Activated T-cell treated with anti-CD3 and anti-CD28 coated beads, Interleukin-2, amount 50 U/mL, for 48 hours (primary cell): ENCODE measurements around the gene SLC4A8.
"Not testable (repeated sequence)": the region's sequence is repeated elsewhere in the genome, so short reads cannot be mapped to it uniquely, and the experiment has no call there.

Experiments used
- DNase-seq, 2 experiments: peaks; one replicate each; pipeline ENCODE4 v3.0.0-alpha.2; 2020

SLC4A8 gene

DNA sequence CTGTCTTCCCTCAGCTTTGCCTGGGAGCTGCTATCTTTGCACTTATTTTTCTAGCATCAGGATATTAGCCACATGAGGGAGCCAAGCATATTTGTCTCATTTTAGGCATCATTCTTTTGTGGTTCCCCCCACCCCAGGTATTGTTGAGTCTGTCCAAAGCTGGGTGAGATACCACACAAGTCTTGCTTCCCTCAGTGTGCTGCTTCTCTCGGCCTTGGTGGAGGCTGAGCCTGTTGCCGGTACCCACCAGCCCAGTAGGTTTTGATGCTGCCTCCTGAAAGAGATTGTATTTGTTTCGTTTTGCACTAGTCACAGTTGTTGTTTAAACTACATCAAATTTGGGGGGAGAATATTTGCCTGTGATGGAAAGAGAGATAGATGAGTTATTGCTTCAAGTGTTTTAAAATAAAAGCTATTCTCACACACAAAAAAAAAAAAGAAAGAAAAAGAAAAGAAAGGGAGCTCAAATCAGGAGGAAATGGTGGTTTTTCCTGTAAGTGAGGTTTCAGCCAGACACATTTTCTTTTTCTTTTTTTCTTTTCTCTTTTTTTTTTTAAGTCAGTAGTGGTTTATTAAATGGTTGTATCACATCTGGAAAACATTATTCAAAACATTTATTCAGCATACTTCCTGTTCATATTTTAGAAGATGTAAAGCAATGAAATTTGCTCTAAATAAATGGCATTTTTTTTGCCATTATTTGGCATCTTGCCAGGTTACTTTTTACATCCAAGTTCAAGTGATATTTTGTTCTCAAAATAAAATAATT is 58.5 kb downstream of the SLC4A8 start:
- DNase-seq, result peak; percentile 32 to 50

DNA sequence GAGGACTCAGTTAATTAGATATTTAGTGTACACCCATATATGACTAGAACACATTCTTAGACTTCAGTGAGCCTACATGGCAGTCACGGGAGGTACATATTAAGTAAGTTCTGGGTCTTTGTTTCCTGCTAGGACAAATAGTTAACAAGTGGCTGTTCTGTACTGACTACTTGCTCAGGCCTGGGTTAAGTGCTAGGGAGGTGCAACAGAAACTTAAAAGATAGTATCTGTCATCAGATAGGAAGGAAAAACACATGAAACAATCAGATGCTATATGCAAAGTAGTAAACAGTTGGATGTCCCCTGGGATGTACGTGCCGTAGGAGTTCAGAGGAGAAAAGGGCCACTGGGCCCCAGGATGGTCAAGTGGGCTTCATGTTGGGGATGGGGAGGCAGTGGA is 59.5 kb downstream of the SLC4A8 start:
- DNase-seq, result no peak

DNA sequence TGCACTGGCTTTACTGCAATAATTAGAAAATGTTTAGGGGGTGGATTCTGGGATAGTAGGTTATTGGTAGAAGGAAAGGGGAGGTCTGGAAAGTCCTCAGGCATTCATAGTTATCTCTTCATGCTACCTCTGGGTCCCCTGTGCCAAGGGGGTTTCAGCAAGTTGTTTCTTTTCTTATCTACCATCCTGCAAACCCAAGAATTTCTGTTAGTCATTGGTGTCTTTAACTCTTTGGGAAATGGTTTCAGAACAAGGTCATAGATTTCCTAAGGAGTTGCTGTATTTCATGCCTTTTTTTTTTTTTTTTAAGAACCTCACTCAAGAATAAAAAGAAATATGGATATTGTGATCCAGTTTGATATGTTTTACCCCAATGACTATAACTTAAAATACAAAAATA is 63.6 kb downstream of the SLC4A8 start:
- DNase-seq, result no peak

DNA sequence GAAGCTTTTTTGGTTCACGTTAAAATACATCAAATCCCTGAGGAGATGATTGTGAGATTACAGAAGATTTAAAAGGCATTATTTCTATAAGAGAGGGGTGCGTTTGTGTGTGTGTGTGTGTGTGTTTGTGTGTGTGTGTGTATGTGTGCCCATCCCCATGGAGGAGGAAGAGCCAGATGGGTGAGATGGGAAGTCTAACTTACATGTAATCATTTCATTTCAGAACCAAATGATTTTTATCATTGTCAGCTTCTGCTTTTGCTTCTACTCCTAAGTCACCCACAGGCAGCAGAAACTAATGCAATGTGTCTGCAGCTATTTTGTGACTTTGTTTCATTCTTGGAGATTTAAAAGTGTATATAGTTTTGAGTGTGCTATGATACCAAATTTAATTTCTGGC is 68.7 kb downstream of the SLC4A8 start:
- DNase-seq, result no peak

DNA sequence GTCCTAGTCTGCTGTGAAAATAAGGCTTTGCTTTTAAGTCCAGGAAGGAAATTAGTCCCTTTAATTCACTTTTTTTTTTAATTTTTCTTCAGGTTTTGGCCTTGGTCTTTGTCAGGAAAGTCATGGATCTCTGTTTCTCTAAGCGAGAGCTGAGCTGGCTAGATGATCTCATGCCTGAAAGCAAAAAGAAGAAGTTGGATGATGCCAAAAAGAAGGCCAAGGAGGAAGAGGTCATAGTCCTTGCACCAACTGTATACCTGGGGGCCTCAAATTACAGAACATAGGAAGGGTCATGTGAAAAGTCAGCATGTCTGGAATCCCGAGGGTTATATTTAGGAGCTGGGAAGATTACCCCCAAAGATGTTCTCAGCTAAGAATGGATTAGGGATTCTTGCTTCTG is 72.3 kb downstream of the SLC4A8 start:
- DNase-seq, result no peak

DNA sequence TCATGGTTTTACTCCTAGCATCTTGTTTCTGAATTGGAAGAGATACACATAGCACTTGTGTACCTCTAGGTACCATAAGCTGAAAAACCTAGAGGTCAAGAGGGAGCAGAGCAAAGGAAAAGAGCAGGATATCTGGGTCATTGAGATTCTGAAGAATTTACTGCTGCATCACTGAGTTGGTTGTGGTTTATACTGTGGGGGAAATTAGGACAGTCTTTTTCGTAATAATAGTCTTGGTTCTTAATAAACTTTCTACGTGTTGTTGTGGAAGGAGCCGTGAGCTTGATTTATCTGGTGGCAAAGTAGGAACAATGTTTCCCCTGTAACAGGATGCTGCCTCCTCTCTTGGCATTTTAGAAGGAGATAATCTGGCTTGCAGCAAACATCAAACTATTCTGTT is 80.2 kb downstream of the SLC4A8 start:
- DNase-seq, result no peak

DNA sequence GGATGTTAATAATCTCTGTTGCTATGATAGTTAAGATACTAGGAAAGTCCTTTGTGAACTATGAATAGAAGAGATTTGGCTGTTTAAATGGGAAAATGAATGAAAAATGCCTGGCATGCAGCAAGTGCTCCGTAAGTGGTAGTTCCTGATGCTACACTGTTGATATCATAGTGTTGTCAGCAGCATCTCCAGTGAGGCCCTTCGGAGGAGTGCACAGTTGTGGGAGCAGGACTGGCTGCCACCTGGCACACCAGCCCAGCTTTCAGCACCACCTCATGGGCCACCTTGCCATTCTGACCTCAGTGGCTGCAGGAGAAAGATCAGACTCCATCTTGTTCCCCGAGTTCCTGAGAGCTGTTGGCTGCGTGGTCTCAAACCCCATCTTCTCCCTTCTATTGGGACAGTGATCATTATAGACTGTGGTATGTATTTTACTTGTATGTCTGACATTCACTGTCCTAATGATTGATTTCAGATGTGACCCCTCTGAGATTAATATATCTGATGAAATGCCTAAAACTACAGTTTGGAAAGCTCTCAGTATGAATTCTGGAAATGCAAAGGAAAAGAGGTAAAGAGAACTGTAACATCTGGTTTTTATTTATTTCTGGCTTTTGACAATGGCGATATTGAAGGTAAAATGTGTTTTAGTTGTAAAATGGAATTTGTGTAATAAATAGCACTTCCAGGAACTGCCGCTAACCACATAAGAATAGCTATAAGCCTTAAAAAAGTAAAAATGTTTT is 80.9 kb downstream of the SLC4A8 start:
- DNase-seq, result no peak

DNA sequence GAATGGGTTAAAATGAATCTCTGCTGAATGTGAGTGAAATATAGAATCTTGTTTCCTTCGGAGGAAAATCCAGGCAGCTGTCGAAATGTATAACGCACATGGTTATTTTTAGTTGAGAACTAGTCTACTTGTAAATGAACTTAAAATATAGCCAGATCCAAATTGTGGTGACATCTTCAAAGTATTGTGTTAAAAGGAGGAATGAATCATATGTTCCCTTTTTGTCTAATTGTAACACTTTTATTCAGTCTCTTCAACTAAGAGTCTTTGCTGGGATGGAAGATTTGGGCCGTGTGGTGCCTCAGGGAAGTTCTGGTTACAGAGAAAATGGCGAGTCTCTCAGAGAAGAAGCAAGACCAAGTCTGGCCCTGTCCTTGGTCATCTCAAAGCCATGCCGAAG is 82.5 kb downstream of the SLC4A8 start:
- DNase-seq, result no peak

DNA sequence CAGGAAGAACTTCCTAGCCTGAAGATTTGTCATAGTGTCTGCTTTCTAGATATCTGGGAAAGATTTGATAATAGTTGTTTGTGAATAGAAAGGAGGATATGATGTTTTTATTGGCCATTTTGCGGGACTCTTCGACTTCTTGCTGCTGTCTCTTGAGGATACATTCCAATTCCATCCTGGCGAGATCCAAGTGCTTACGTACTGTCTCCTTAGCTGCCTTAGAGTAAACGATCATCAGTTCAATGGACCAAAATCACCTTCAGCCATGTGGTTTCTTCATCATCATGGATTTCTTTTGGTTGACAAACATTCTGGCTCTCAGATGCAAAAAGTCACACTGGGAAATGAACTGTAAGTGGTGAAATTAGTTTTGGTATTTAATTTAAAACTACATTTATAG is 83.7 kb downstream of the SLC4A8 start:
- no peak for DNase-seq

DNA sequence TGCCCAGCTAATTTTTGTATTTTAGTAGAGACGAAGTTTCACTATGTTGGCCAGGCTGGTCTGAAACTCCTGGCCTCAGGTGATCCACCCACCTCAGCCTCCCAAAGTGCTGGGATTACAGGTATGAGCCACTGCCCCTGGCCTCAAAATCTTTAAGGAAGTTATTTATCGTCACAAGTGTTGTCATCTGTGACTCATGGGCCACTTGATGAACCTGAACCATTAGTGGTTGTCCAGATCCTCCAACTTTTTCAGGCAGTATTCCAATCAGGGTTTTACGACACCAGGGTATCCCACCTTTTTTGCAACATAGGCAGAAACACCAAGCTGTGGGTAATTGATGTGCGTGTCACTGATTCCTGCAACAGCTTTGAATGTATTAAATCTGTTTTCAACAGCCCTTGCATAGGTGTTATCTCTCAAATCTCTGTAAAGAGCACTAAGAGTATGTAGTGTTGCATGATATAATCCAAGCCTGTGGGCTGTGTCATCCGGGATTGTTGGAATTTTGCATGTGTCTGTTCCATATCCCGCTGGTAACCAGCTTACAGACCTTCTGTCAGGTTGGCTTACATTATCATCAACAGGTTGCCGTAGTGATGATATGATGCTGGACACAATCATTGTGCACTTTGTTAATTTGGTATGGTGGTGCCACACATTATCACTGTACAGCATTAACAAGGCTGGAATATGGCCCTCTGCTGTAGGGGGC is 87.1 kb downstream of the SLC4A8 start:
- DNase-seq, result no peak

DNA sequence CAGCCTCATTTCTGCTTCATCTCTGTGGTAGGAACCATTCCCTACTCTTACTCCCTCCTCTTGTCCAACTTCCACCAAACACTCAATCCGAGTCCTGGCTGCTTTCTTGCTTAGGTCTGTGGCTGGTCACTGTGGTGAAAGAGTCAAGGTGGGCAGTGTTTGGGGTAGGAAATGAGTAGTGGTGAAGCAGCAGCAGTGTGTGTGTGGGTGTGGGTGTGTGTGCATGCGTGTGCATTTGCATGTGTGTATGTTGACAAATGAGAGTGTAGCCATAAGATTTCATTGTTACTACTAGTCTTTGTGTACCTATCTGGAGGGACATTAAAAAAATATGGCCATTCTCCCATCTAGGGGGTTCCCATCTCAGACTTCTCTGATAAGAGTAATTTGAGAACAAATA is 87.8 kb downstream of the SLC4A8 start:
- no peak for DNase-seq

DNA sequence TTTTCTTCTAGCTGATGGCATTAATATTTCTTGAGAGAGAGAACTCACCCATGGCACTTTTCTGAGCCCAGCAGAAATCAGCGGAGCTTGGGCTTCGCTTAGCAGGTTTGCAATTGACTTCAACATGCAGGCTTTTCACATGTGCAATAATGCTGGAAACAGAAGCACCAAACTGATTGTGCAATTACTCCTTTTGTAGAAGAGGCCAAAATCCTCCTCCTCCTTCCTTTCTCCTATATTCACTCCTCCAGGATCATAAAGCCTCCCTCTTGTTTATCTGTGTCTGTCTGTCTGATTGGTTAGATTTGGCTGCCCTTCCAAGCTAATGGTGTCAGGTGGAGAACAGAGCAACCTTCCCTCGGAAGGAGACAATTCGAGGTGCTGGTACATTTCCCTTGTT is 90.4 kb downstream of the SLC4A8 start:
- not testable (repeated sequence) for DNase-seq

DNA sequence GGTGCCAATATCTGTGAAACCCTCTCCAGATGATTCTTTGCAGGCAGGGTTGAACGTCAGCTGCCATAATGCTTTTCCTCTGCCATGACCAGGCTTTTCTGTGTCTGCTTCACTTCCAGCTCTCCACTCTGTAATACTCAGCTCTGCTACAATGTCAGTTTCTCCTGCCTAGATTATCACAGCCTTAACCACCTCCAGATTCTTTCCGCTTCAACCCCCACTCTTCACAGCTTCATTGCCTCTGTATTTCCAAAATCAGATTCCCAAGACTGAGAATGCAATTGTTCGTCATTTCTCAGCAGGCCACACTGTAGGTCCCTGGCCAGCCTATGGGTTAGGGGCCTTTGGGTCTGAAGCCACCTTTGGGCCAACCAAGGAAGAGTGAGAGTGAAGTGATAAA is 92.7 kb downstream of the SLC4A8 start:
- no peak for DNase-seq

DNA sequence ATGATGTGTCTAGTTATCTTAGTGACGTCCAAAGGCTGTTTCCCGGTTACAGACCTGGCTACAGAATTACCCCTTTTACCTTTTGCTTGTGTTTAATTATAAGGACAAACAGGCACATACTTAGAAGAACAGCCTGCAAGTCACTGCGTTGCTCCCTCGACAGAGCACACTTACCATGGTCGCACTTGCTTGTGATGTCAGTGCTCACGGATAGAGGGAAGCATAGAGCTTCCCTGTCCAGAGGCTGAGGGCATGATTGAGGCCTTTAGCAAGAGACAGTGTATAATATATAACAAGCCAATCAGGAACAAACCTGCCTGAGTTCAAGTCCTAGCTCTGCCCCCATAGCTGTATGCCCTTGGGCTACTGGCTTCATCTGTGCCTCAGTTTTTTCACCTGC is 93.2 kb downstream of the SLC4A8 start:
- no peak for DNase-seq

DNA sequence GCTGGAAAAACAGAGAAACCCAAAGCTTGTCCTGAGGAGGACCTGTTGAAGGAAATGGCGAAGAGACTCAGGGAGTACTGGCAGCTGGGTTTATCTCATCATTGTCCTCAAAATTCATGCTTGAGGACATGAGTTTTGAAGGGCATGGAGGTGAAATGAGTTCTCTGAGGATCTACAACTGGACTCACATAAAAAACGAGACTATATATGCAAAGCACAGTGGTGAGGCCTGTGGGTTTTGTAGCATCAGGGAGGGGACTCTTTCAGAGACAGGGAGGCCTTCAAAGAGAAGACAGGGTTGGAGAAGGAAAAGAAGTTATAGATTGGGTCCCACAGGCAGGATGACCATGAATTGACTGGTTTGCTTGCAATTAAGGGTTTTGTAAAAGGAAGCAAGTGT is 95.1 kb downstream of the SLC4A8 start:
- no peak for DNase-seq

DNA sequence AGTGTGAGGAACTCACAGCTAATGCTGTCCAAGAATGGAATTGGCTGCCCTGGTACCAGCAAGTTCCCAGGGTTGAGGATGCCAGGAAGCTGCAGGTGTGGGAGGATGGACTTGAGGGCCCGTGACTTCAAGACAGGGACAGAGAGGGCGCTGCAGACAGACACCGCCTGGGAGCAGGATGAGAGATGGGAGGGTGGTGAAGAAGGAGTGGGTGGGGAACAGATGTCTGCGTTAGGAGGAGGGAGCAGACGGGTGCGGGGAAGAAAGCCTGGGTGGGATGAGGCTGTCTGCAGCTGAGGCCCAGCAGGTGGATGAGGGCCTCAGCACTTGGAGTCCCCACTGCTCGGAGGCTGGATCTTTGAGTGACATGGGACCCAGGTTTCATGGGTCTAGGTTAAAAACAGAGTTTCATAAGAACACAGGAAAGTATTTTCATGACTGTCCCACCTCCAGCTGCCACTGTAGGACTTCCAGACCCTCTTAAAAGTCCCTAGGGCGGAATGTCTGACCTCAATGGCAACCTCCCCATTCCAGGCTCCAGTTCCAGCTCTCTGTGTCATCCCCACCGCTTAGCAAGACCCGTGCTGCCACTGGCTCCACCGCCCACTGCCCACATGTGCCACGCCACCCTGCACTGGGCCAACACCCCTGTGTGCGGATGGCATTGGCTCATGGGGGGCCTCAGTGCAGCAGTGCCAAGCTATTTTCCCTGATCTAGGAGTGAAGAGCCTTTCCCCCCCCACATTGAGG is 96.1 kb downstream of the SLC4A8 start:
- no peak for DNase-seq

DNA sequence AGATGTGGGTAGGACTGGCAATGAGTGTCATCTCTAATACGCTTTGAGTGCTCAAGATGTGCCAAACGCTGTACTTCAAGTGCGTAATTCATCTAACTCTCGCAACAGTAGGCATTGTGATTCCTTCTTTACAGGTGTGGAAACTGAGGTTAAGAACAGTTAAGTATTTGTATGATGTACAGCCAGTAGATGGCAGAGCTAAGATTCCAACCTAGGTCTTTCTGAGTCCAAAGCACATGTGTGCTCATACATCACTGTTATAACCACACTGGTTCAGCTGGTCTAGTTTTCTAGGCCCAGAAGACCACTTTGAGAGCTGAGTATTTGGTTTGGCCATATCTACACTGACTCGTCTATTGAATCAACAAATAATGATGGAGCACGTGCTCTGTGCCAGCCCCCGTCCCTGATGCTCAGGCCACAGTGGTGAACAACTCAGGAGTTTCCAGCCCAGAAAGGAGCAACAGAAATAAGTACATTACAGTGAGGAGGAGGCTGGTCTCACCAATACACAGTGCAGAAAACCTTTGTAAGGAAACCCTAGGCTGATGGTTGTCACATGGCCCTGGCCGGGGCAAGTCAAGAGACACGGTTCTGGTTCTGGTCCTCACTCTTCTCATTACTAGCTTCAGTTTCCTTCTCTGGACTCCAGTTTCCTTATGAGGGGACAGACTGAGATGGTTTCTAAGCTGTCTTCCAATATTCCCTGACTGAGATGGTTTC is 97.1 kb downstream of the SLC4A8 start:
- DNase-seq, result no peak

DNA sequence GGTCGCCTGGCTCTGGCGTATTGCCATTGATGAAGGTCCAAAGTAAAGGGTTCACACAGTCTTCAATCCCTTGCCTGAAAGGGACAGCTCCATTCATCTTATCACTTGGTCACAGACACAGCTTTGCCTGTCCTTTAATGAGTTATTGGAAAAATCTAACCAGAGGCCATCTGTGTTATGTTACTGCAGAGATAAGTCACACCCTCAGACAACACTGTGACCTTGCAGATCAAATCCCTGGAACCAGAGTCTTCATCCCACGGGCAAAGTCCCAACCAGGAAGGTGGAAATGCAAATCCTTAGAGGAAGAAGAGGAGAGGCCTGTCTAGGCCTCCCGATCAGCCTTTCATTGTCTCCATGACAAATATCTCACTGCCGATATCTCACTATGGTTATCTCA is 98.1 kb downstream of the SLC4A8 start:
- no peak for DNase-seq

DNA sequence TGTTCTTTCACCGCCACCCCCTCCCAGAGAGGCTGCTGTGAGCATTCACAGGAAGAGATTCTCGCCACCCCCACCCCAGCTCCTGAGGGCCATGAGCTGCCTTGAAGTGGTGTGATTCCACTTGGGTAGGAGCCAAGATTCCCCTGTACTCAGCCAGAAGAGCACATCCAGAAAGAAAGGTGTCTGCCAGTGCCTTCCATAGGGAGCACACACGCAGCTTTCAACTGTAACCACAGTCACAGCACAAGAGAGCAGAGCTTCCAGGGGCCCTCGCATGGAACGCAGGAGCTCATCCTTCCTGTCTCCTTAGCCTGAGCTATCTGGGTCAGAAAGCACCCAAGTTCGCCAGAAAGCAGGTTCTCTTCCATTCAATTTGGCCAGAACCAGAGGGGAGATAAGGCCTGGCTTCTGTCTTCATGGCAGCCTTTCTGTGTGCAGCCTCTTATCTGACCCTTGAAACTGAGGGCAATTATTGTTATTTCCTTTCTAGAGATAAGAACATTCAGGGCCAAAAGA is 99.8 kb downstream of the SLC4A8 start:
- no peak for DNase-seq

DNA sequence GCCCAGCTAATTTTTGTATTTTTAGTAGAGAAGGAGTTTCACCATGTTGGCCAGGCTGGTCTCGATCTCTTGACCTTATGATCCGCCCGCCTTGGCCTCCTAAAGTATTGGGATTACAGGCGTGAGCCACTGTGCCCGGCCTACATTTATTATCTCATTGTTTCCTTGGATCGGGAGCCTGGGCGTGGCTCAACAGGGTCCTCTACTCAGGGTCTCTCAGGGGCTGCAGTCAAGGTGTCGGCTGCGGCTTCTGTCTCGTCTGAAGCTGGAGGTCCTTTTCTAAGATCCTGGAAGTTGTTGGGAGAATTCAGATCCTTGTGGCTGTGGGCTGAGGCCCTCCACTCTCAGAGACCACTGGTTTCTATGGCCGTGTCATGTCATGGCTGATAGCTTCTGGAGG is 100.9 kb downstream of the SLC4A8 start:
- DNase-seq, result no peak

DNA sequence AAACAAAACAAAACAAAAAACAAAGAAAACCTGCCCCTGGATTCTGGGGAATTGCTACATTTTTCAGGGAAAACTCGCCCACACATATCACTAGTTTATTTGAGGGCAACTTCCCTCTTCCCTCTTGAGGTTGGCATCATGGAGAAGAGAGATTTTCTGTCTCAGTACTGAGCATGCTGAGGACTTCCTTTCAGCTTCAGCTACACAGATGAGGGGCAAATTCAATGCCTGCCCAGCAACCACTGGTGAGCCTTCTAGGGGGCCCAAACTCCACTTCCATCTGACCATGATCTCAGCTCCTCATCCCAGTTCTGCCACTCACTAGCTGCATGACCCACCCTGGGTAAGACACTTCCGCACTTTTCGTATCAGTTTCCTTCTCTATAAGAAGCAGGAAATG is 103.3 kb downstream of the SLC4A8 start:
- DNase-seq, result no peak
